A673 (cell line): Measurements from ENCODE around the gene USP16. TPM values are rescaled to one million over a fixed set of nuclear protein-coding genes. Genes with fewer than 3 reads are reported as not detected.

Experiments
- BruUV-seq: library from RNA; stranded (reverse); fragments of 400-500 nt; replicated peaks from 2 replicates; lab custom pipeline; 2021; lab: Mats Ljungman, UMichigan
- CTCF ChIA-PET: fragments of 300-600 bp; sonication (Branson Sonifier 250); formaldehyde crosslinking; loops from one replicate; lab custom pipeline; 2022; ENCODE audit warnings: antibody characterized with exemption; lab: Charles Lee
- POLR2A ChIA-PET: fragments of 300-600 bp; sonication (Branson Sonifier 250); formaldehyde crosslinking; loops from one replicate; lab custom pipeline; 2022; ENCODE audit warnings: antibody characterized with exemption; ENCODE audit not compliant: low non-redundant PET; lab: Charles Lee
- DNase-seq: peaks from one replicate; pipeline ENCODE4 v3.0.0-alpha.2; 2015; ENCODE audit warnings: low spot score
- H3K27ac ChIP-seq: fragments of 200-600 bp; sonication (generic); 2 replicates; pipeline ENCODE4 v1.5.1; 2016; ENCODE audit warnings: mixed run types, low read depth, mild to moderate bottlenecking, mixed read lengths, antibody characterized with exemption, low read length; ENCODE audit not compliant: poor library complexity, severe bottlenecking
- H3K27me3 ChIP-seq: fragments of 200-600 bp; sonication (generic); replicated peaks from 2 replicates; pipeline ENCODE4 v1.6.1; 2017; ENCODE audit warnings: mixed run types, low read depth, mild to moderate bottlenecking, mixed read lengths, antibody characterized with exemption, low read length; ENCODE audit not compliant: insufficient read depth, poor library complexity
- H3K36me3 ChIP-seq: fragments of 200-600 bp; sonication (generic); 2 replicates; pipeline ENCODE4 v1.6.1; 2016; ENCODE audit warnings: mixed run types, mild to moderate bottlenecking, mixed read lengths, antibody characterized with exemption, low read length; ENCODE audit not compliant: insufficient read depth, poor library complexity, severe bottlenecking
- H3K4me1 ChIP-seq: fragments of 200-600 bp; sonication (generic); 2 replicates; pipeline ENCODE4 v1.6.1; 2017; ENCODE audit warnings: mixed run types, mild to moderate bottlenecking, mixed read lengths, antibody characterized with exemption, low read length; ENCODE audit not compliant: insufficient read depth, poor library complexity, severe bottlenecking
- H3K4me3 ChIP-seq: fragments of 200-600 bp; sonication (generic); 2 replicates; pipeline ENCODE4 v1.5.1; 2016; ENCODE audit warnings: low read depth, mixed run types, mild to moderate bottlenecking, mixed read lengths, low read length; ENCODE audit not compliant: poor library complexity, severe bottlenecking
- H3K9me3 ChIP-seq: fragments of 200-600 bp; sonication (generic); 2 replicates; pipeline ENCODE4 v1.6.1; 2016; ENCODE audit warnings: mixed run types, low read depth, mild to moderate bottlenecking, mixed read lengths, antibody characterized with exemption, low read length; ENCODE audit not compliant: poor library complexity, severe bottlenecking
- EZH2 ChIP-seq: fragments of 200-600 bp; sonication (generic); IDR thresholded peaks from 2 replicates; pipeline ENCODE4 v1.6.1; 2017; ENCODE audit warnings: borderline replicate concordance, low read depth, mild to moderate bottlenecking, mixed read lengths, antibody characterized with exemption, low read length; ENCODE audit not compliant: poor library complexity, severe bottlenecking
- intact Hi-C: fragments of 100-400 bp; cut with micrococcal nuclease; formaldehyde crosslinking; loops from one replicate; pipeline ENCODE4 v1.10.0; 2022; ENCODE audit not compliant: unreplicated experiment
- total RNA-seq: library from RNA; stranded (reverse); gene quantifications from 2 replicates; pipeline ENCODE4 v1.2.3, GENCODE V29; 2021
- TF ChIP-seq, protein P1 (sequence below): fragments of 300-800, 200-600 bp; sonication (generic); conservative IDR thresholded peaks from 2 replicates; pipeline ENCODE4 v1.5.1; 2017; ENCODE audit warnings: low read depth, mild to moderate bottlenecking, antibody characterized with exemption, low read length, moderate library complexity, mixed read lengths

The USP16 gene
- total RNA-seq, 1 experiment from 2014 or later = 40.6 TPM

DNA sequence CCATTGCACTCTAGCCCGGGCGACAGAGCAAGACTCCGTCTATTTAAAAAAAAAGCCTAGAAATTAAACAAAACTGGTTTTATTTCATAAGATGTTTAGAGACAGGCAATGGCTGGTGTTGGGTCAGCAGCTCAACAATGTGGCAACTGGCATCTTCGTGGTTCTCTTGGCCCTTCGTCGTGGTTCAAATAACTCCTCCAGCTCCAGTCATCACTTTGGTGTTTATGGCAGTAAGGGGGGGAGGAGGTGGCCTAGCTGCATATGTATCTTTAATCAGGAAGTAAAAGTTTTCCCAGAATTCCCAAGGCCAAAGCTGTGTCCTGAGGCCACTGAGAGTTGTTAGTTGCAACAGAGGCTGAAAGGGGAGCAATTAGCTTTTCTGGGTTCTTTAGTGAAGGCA lies 18.8 kb upstream of the USP16 start:
- BruUV-seq = no TSS peak
- H3K27ac ChIP-seq = no peak overlapping the region
- DNase-seq = no peak
- no peaks in the 10 kb centered on the region for H3K27me3 ChIP-seq
- CTCF ChIA-PET = no interaction called here
- POLR2A ChIA-PET = no interaction called here
- TF ChIP-seq, protein P1, sequence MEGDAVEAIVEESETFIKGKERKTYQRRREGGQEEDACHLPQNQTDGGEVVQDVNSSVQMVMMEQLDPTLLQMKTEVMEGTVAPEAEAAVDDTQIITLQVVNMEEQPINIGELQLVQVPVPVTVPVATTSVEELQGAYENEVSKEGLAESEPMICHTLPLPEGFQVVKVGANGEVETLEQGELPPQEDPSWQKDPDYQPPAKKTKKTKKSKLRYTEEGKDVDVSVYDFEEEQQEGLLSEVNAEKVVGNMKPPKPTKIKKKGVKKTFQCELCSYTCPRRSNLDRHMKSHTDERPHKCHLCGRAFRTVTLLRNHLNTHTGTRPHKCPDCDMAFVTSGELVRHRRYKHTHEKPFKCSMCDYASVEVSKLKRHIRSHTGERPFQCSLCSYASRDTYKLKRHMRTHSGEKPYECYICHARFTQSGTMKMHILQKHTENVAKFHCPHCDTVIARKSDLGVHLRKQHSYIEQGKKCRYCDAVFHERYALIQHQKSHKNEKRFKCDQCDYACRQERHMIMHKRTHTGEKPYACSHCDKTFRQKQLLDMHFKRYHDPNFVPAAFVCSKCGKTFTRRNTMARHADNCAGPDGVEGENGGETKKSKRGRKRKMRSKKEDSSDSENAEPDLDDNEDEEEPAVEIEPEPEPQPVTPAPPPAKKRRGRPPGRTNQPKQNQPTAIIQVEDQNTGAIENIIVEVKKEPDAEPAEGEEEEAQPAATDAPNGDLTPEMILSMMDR = no peak
- TF ChIP-seq EZH2 = no peak
- H3K36me3 ChIP-seq = peaks cover 10% of the 10 kb centered on the region
- no peaks in the 10 kb centered on the region for H3K9me3 ChIP-seq
- no peak overlapping the region for H3K4me3 ChIP-seq
- intact Hi-C loops = no loop called here
- H3K4me1 ChIP-seq = peaks cover 6% of the 10 kb centered on the region

DNA sequence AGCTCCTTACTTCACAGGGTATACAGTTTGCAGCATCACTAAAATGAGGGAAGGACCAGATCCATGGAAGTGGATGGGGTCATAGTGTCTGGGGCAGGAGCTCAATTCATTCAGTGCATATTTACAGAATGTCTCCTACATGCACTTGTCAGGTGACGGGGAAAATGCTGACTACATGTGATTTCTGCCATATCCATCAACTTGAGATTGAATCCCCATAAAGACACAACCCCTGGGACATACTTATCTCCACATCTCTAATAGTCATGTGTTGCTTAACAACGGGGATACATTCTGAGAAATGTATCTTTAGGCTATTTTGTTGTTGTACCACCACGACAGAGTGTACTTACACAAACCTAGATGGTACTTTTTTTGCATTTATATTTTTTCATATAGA lies 17.3 kb upstream of the USP16 start:
- CTCF ChIA-PET = no interaction called here
- POLR2A ChIA-PET = no interaction called here
- H3K27me3 ChIP-seq = no peaks in the 10 kb centered on the region
- peaks cover 6% of the 10 kb centered on the region for H3K4me1 ChIP-seq
- no TSS peak for BruUV-seq
- H3K4me3 ChIP-seq = no peak overlapping the region
- intact Hi-C loops = no loop called here
- DNase-seq = no peak
- no peak overlapping the region for H3K27ac ChIP-seq
- TF ChIP-seq, protein P1 = no peak
- no peak for TF ChIP-seq EZH2
- H3K36me3 ChIP-seq = peaks cover 10% of the 10 kb centered on the region
- no peaks in the 10 kb centered on the region for H3K9me3 ChIP-seq

DNA sequence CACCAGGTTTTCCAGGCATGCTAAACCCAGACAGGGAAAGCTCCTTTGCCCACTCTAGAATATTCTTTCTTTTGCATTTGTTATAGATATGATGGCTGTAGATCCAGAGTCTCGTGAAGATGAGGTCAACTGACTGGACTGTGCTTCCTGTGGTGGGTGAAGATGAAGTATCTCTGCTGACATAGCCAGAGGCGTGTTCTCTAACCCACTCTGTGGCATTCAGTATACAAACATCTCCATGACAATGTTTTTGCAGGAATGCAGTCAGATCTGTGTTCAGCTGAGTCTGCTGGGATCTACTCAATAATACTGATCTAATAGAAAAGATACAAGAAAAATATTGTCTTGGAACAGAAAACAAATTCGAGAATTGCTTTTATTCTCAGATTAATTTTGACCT lies 16.7 kb upstream of the USP16 start:
- Histone ChIP-seq H3K4me3 (no peak overlapping the region), H3K27ac (no peak overlapping the region), H3K27me3 (no peaks in the 10 kb centered on the region), H3K36me3 (peaks cover 10% of the 10 kb centered on the region), H3K4me1 (peaks cover 6% of the 10 kb centered on the region), H3K9me3 (no peaks in the 10 kb centered on the region)
- TF ChIP-seq EZH2 = no peak
- TF ChIP-seq, protein P1 = no peak
- CTCF ChIA-PET = no interaction called here
- BruUV-seq = no TSS peak
- POLR2A ChIA-PET = no interaction called here
- intact Hi-C loops = no loop called here
- no peak for DNase-seq
